MCF 10A (cell line): Measurements from ENCODE around the gene SETBP1. TPM values are rescaled to one million over a fixed set of nuclear protein-coding genes. Genes with fewer than 3 reads are reported as not detected.

Experiments
- BruUV-seq: library from RNA; stranded (reverse); fragments of 400-500 nt; replicated peaks from 2 replicates; lab custom pipeline; 2021; lab: Mats Ljungman, UMichigan
- CTCF ChIA-PET: fragments of 300-600 bp; sonication (Branson Sonifier 250); formaldehyde crosslinking; extraction: SDS; loops from one replicate; lab custom pipeline; 2021; ENCODE audit warnings: antibody characterized with exemption, inconsistent platforms; lab: Yijun Ruan, JAX
- POLR2A ChIA-PET: fragments of 300-600, 350-650 bp; sonication (Branson Sonifier 250); formaldehyde crosslinking; extraction: SDS; loops from one replicate; lab custom pipeline; 2020; ENCODE audit warnings: antibody characterized with exemption, inconsistent platforms; lab: Yijun Ruan, JAX
- DNase-seq: peaks from one replicate; pipeline ENCODE4 v3.0.0-alpha.2; 2018; ENCODE audit not compliant: unreplicated experiment
- H3K27ac Mint-ChIP-seq: one replicate; pipeline ENCODE4 v1.8.0; 2022; ENCODE audit warnings: mild to moderate bottlenecking, low read depth, mixed read lengths; ENCODE audit not compliant: unreplicated experiment
- H3K27me3 Mint-ChIP-seq: one replicate; pipeline ENCODE4 v1.8.0; 2022; ENCODE audit warnings: mixed read lengths; ENCODE audit not compliant: insufficient read depth, unreplicated experiment
- H3K36me3 Mint-ChIP-seq: one replicate; pipeline ENCODE4 v1.8.0; 2022; ENCODE audit warnings: mild to moderate bottlenecking, moderate library complexity, mixed read lengths; ENCODE audit not compliant: insufficient read depth, unreplicated experiment
- H3K4me1 Mint-ChIP-seq: one replicate; pipeline ENCODE4 v1.8.0; 2022; ENCODE audit warnings: mixed read lengths; ENCODE audit not compliant: insufficient read depth, unreplicated experiment
- H3K4me3 Mint-ChIP-seq: one replicate; pipeline ENCODE4 v1.8.0; 2022; ENCODE audit warnings: mild to moderate bottlenecking, moderate library complexity, mixed read lengths; ENCODE audit not compliant: unreplicated experiment
- H3K9me3 Mint-ChIP-seq: one replicate; pipeline ENCODE4 v1.8.0; 2022; ENCODE audit warnings: mixed read lengths; ENCODE audit not compliant: unreplicated experiment
- intact Hi-C: fragments of 100-400 bp; cut with micrococcal nuclease; formaldehyde crosslinking; loops from 2 replicates; pipeline ENCODE4 v1.14.1; 2022
- total RNA-seq: library from RNA; stranded (reverse); gene quantifications from 2 replicates; pipeline ENCODE4 v1.2.3, GENCODE V29; 2022
- TF ChIP-seq, protein P1 (sequence below): fragments of 200-600 bp; IDR thresholded peaks from one replicate; pipeline ENCODE4 v1.8.0; 2022; ENCODE audit warnings: antibody characterized with exemption, mild to moderate bottlenecking; ENCODE audit not compliant: unreplicated experiment

The SETBP1 gene
- total RNA-seq, 1 experiment from 2014 or later, result 4.8 TPM

DNA sequence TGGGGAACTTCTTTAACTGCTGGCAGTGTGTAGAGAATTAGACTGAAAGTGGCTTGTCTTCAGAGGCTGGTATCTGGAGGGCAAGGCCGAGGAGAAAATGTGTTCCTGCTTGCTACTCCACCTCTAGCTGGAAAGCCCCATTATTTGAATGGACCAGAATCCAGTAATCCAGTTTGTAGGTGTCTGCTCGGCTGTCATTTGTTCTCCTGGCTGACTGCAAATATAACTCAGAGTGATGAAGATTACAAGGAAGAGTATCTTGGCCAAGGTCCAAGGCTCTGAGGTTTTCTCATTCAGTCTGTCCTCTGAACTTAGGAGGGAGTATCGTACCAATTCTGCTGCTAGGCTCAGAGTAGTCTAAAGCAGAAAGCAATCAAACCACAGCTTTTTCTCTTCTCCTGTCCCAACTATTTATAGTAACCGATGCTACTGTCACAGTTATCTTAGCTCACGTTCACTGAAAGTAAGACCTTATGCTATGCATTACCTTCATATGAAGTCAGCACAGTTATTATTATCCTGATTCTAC, 228.6 kb downstream of the SETBP1 start:
- no peak for DNase-seq
- POLR2A ChIA-PET, result interaction anchor here (1.0 to 1.1 kb wide), 2 partner anchors 18 to 21 kb away, joined by 3 read pairs; no protein-coding TSS in a partner anchor
- TF ChIP-seq, protein P1, sequence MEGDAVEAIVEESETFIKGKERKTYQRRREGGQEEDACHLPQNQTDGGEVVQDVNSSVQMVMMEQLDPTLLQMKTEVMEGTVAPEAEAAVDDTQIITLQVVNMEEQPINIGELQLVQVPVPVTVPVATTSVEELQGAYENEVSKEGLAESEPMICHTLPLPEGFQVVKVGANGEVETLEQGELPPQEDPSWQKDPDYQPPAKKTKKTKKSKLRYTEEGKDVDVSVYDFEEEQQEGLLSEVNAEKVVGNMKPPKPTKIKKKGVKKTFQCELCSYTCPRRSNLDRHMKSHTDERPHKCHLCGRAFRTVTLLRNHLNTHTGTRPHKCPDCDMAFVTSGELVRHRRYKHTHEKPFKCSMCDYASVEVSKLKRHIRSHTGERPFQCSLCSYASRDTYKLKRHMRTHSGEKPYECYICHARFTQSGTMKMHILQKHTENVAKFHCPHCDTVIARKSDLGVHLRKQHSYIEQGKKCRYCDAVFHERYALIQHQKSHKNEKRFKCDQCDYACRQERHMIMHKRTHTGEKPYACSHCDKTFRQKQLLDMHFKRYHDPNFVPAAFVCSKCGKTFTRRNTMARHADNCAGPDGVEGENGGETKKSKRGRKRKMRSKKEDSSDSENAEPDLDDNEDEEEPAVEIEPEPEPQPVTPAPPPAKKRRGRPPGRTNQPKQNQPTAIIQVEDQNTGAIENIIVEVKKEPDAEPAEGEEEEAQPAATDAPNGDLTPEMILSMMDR, result no peak
- intact Hi-C loops, result no loop called here
- Mint-ChIP-seq H3K27ac (no peak overlapping the region), H3K4me3 (no peak overlapping the region), H3K36me3 (no peaks in the 10 kb centered on the region), H3K4me1 (peaks cover 4% of the 10 kb centered on the region), H3K9me3 (no peaks in the 10 kb centered on the region), H3K27me3 (no peaks in the 10 kb centered on the region)
- CTCF ChIA-PET, result interaction anchor here (2.2 kb wide), 1 partner anchor 304 kb away, joined by 7 read pairs; no protein-coding TSS in a partner anchor
- no TSS peak for BruUV-seq

DNA sequence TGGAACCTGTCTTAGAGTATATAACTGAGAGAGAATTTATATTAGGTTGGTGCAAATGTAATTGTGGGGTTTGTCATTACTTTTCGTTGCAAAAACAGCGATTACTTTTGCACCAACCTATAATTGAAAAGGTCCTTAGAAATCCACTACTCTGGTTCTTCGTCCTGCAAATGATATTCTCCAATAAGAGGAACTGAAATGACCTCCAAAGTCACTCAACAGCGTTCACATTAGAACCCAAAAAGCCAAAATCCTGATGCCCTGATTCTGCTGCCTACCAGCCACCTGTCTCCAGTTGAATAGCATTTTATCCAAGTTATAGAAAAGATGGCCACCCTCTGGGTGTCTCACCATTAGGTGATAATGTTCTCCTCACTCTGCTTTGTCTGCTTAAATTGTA, 230.6 kb downstream of the SETBP1 start:
- Mint-ChIP-seq H3K27ac (no peak overlapping the region), H3K36me3 (no peaks in the 10 kb centered on the region), H3K4me1 (peaks cover 7% of the 10 kb centered on the region), H3K4me3 (no peak overlapping the region), H3K9me3 (no peaks in the 10 kb centered on the region), H3K27me3 (no peaks in the 10 kb centered on the region)
- ChIA-PET POLR2A (no interaction called here), CTCF (interaction anchor here (1.0 kb wide), 1 partner anchor 11 kb away, joined by 3 read pairs; no protein-coding TSS in a partner anchor)
- no TSS peak for BruUV-seq
- intact Hi-C loops, result no loop called here
- TF ChIP-seq, protein P1, result no peak
- DNase-seq, result no peak

DNA sequence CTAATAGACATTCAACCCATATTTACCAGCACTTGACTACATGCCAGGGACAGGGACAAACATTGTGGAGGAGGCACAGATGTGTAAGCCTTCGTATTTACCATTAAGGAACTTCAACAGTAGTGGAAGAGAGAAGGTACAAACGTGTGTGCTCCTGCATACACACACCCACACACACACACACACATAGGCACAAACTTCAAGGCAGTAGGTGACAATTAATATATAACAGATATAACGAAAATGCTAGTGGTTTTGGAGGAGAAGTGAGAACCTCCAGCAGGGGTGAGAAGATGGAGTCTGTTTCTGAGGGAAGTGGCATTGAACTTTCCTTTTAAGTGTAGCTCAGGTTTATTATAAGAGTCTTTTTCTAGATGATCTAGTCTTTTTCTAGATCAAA, 231.1 kb downstream of the SETBP1 start:
- intact Hi-C loops, result no loop called here
- no peak overlapping the region for H3K27ac Mint-ChIP-seq

DNA sequence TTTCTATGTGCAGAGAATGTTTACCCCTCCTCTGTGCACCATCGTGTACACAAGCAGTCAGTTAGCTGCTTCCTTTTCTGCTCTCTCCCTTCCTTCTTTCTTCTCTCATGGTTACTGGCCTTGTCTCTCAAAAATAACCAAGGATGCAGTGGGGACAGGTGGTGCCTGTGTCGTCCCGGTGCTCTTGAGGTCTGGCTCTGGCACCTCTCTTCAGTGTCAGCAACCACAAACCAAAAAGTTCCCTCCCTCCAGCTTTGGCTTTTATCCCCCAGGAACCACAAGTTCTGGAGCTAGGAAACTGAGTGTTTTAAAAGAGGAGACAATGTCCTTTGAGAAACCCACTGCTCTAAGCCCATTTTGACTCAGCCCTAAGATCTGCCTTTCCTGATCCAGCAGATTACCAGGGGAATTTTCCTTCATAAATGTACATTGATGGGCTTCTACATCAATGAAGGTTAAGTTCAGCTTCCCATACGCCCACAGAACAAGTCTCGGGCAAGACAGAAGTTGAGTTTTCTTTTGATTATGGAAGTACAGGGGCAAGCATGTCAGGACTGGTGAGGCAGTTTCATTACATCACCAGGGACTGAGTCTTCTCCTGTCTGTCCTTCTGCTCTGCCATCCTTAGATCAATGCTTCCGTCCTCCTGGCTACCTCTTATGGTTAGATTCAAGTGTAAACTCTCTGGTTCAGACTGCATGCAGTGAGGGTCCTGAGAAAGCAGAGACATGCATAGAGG, 232.2 kb downstream of the SETBP1 start:
- H3K4me1 Mint-ChIP-seq, result peaks cover 7% of the 10 kb centered on the region
- TF ChIP-seq, protein P1, result no peak
- POLR2A ChIA-PET, result interaction anchor here (0.7 kb wide), 1 partner anchor 233 kb away, joined by 3 read pairs; no protein-coding TSS in a partner anchor
- no peaks in the 10 kb centered on the region for H3K27me3 Mint-ChIP-seq
- no peak overlapping the region for H3K27ac Mint-ChIP-seq
- no TSS peak for BruUV-seq
- intact Hi-C loops, result no loop called here
- no peak overlapping the region for H3K4me3 Mint-ChIP-seq
- DNase-seq, result no peak
- H3K36me3 Mint-ChIP-seq, result no peaks in the 10 kb centered on the region
- CTCF ChIA-PET, result interaction anchor here (0.6 kb wide), 1 partner anchor 335 kb away, joined by 3 read pairs; no protein-coding TSS in a partner anchor
- H3K9me3 Mint-ChIP-seq, result no peaks in the 10 kb centered on the region

More for the DNA sequence above, 231.1 kb downstream of the SETBP1 start:
- TF ChIP-seq, protein P1, result no peak
- Mint-ChIP-seq H3K27me3 (no peaks in the 10 kb centered on the region), H3K4me1 (peaks cover 7% of the 10 kb centered on the region), H3K9me3 (no peaks in the 10 kb centered on the region), H3K36me3 (no peaks in the 10 kb centered on the region), H3K4me3 (no peak overlapping the region)
- BruUV-seq, result no TSS peak
- CTCF ChIA-PET, result interaction anchor here (0.7 to 1.0 kb wide), 2 partner anchors 11 to 58 kb away, joined by 3 read pairs; no protein-coding TSS in a partner anchor
- DNase-seq, result no peak
- POLR2A ChIA-PET, result no interaction called here
